ENCODE results near the gene P3H2.

- TF ChIP-seq EZH2 (IDR thresholded peaks at IDR 0.05; ENCODE audit: borderline replicate concordance, low read depth, low read length, poor library complexity, severe bottlenecking) (no peak), CTCF (conservative IDR thresholded peaks at IDR 0.05; ENCODE audit: low read depth, low read length) (no peak)
Measured at GRCh38 chr3:189927975-189928895, 192.5 kb downstream of the P3H2 start.

Data from A673 (cell line).